K562 (cell line): Measurements from ENCODE around the gene DBNDD2. TPM values are rescaled to one million over a fixed set of nuclear protein-coding genes. Genes with fewer than 3 reads are reported as not detected.

Experiments
- AFF4 ChIP-seq: sonication (generic); formaldehyde crosslinking; IDR thresholded peaks from 2 replicates; pipeline ENCODE4 v1.8.0; 2023; ENCODE audit warnings: mild to moderate bottlenecking, missing genetic modification reagents
- BDP1 ChIP-seq: IDR thresholded peaks from 3 replicates; pipeline ENCODE4 v1.6.1; 2011; ENCODE audit not compliant: insufficient read length, insufficient read depth
- CBX2 ChIP-seq: fragments of 200-600 bp; sonication (generic); IDR thresholded peaks from one replicate; pipeline ENCODE4 v1.6.1; 2012; ENCODE audit warnings: mild to moderate bottlenecking, low read length, inconsistent platforms; ENCODE audit not compliant: insufficient read depth, poor library complexity, severe bottlenecking
- ELF1 ChIP-seq: fragments of 200-800 bp; sonication (Bioruptor generic); IDR thresholded peaks from 2 replicates; pipeline ENCODE4 v1.6.1; 2016; ENCODE audit warnings: missing genetic modification characterization, missing compliant biosample characterization
- ELF2 ChIP-seq: fragments of 250-450 bp; sonication (Bioruptor Pico); IDR thresholded peaks from 2 replicates; pipeline ENCODE4 v1.5.0; 2021; ENCODE audit warnings: mild to moderate bottlenecking
- EZH2 ChIP-seq: IDR thresholded peaks from 2 replicates; pipeline ENCODE4 v1.6.1; 2012; ENCODE audit warnings: low read depth, mild to moderate bottlenecking, inconsistent platforms, low read length, borderline replicate concordance
- FOXP1 ChIP-seq: sonication (generic); formaldehyde crosslinking; IDR thresholded peaks from 2 replicates; pipeline ENCODE4 v1.8.0; 2022; ENCODE audit warnings: mild to moderate bottlenecking, missing genetic modification reagents
- GTF2E2 ChIP-seq: fragments of 200-800 bp; sonication (Bioruptor generic); IDR thresholded peaks from 2 replicates; pipeline ENCODE4 v1.6.1; 2016; ENCODE audit warnings: missing genetic modification characterization, missing compliant biosample characterization
- MAZ ChIP-seq, 2 experiments: fragments of 450-650 bp in 1 of 2; sonication (generic) in 1 of 2; formaldehyde crosslinking; IDR thresholded peaks in 1 of 2; conservative IDR thresholded peaks in 1 of 2; 2 replicates each; pipeline versions ENCODE4 v1.4.0 to v1.5.0; 2020; ENCODE audit warnings: mild to moderate bottlenecking in 1 of 2, missing genetic modification reagents in 1 of 2
- NFIC ChIP-seq: fragments of 450-650 bp; IDR thresholded peaks from 2 replicates; pipeline ENCODE4 v1.6.1; 2017; ENCODE audit warnings: mild to moderate bottlenecking, inconsistent platforms
- PHF21A ChIP-seq: fragments of 450-650 bp; IDR thresholded peaks from 2 replicates; pipeline ENCODE4 v1.6.1; 2017; ENCODE audit warnings: low read depth, borderline replicate concordance
- PHF8 ChIP-seq: fragments of 200-600 bp; sonication (generic); IDR thresholded peaks from 2 replicates; pipeline ENCODE4 v1.6.1; 2012; ENCODE audit warnings: mixed run types, mild to moderate bottlenecking, inconsistent platforms, low read length, moderate library complexity, borderline replicate concordance
- POLR2A ChIP-seq: fragments of 450-650 bp; conservative IDR thresholded peaks from 2 replicates; pipeline ENCODE4 v1.6.1; 2016
- RBFOX2 ChIP-seq: fragments of 200-400 bp; formaldehyde crosslinking; IDR thresholded peaks from 2 replicates; pipeline ENCODE4 v1.6.1; 2017; ENCODE audit warnings: low read depth, mild to moderate bottlenecking, low read length, moderate library complexity
- STAT5A ChIP-seq: IDR thresholded peaks from 2 replicates; pipeline ENCODE4 v1.6.1; 2012; ENCODE audit warnings: low read length, inconsistent platforms, borderline replicate concordance
- SUPT5H ChIP-seq: fragments of 450-650 bp; IDR thresholded peaks from 2 replicates; pipeline ENCODE4 v1.6.1; 2016
- TAF1 ChIP-seq: IDR thresholded peaks from 2 replicates; pipeline ENCODE4 v1.6.1; 2011; ENCODE audit warnings: mild to moderate bottlenecking, low read length, moderate library complexity; ENCODE audit not compliant: insufficient read depth, control insufficient read depth, severe bottlenecking; ENCODE audit errors: extremely low read depth
- TOE1 ChIP-seq, 2 experiments: fragments of 450-650 bp in 1 of 2; sonication (generic) in 1 of 2; formaldehyde crosslinking in 1 of 2; IDR thresholded peaks; 2 replicates each; pipeline versions ENCODE4 v1.7.1 to v1.8.0; 2016 to 2022; ENCODE audit warnings: borderline replicate concordance in 2 of 2, mild to moderate bottlenecking in 2 of 2, antibody characterized with exemption in 1 of 2, inconsistent platforms in 1 of 2, low read depth in 1 of 2, missing genetic modification reagents in 1 of 2, moderate library complexity in 1 of 2
- ZFX ChIP-seq: sonication (generic); formaldehyde crosslinking; IDR thresholded peaks from 2 replicates; pipeline ENCODE4 v1.8.0; 2022; ENCODE audit warnings: mild to moderate bottlenecking, missing genetic modification reagents, moderate library complexity
- polyA plus RNA-seq, 8 experiments: library from polyadenylated mRNA; depleted of rRNA in 4 of 8; stranded (reverse) in 5 of 8; unstranded in 3 of 8; fragments of >200 nt; fragmentation: Nextera tagmentation in 2 of 8; fragmentation: Illumina TruSeq in 1 of 8; extraction: Ambion mirVana in 2 of 8; extraction: Trizol in 1 of 8; gene quantifications; 2 replicates each; pipeline versions ENCODE4 v1.2.1 to v1.2.3, GENCODE V29; 2011 to 2014; ENCODE audit warnings: inconsistent platforms in 1 of 8, missing spikeins in 1 of 8
- total RNA-seq, 7 experiments: library from RNA; depleted of rRNA in 6 of 7; stranded (reverse); fragments of >200 nt in 6 of 7; fragmentation: Illumina TruSeq in 2 of 7; extraction: Trizol in 2 of 7; gene quantifications; 2 replicates each; pipeline versions ENCODE4 v1.2.1 to v1.2.3, GENCODE V29; 2011 to 2021; ENCODE audit warnings: low replicate concordance in 1 of 7

Gene DBNDD2
- total and polyA plus RNA-seq, 9 of the 15 experiments (the other 6 are each of a cell fraction or from before 2014, with no cell fraction given) = 12.8 to 64.0 (median 35.8) TPM

- TF ChIP-seq MAZ (CRISPR knock-in tag; conservative IDR thresholded peaks at IDR 0.05 in 1 of 2, IDR thresholded peaks at IDR 0.05 in 1 of 2) (peak; percentile 44 to 69), RBFOX2 (peak; percentile 78), ZFX (CRISPR knock-in tag) (peak; percentile 69), ELF1 (peak; percentile 87), CBX2 (no peak), AFF4 (CRISPR knock-in tag) (peak; percentile 33; the same call in 1 of the 2 replicates), SUPT5H (peak; percentile 47; the same call in 1 of the 2 replicates), GTF2E2 (tag) (peak; percentile 80), TOE1 (IDR thresholded peaks at IDR 0.05; ENCODE audit: borderline replicate concordance) (no peak), TOE1 (CRISPR knock-in tag; IDR thresholded peaks at IDR 0.05; ENCODE audit: borderline replicate concordance, low read depth) (no peak), TAF1 (peak; percentile 41), STAT5A (no peak), BDP1 (no peak), POLR2A (0 out of 2 replicates have a peak, but pooled peaks have one; percentile 24), EZH2 (no peak), PHF21A (0 out of 2 replicates have a peak, but pooled peaks have one; percentile 17), NFIC (peak; percentile 15; the same call in 1 of the 2 replicates), ELF2 (CRISPR knock-in tag) (no peak), PHF8 (peak; percentile 54; the same call in 1 of the 2 replicates), FOXP1 (CRISPR knock-in tag) (peak; percentile 83; the same call in 1 of the 2 replicates)
Measured at GRCh38 chr20:45406260-45407066, 1.6 kb upstream of the DBNDD2 start (continued).
